ENCODE measurements around the gene FETUB. TPM values are rescaled to one million over a fixed set of nuclear protein-coding genes. Genes with fewer than 3 reads are reported as not detected.

The FETUB gene
- total RNA-seq, 1 experiment from 2014 or later: not detected

GRCh38 chr3:186671051-186671450 is 30.9 kb downstream of the FETUB start:
- CTCF ChIA-PET: interaction anchor here (0.6 kb wide), 2 partner anchors 54 to 56 kb away, joined by 3 to 4 read pairs; no protein-coding TSS in a partner anchor
- Mint-ChIP-seq H3K36me3 (ENCODE audit: insufficient read depth, unreplicated experiment) (no peaks in the 10 kb centered on the region), H3K27ac (ENCODE audit: low read depth, unreplicated experiment) (no peak overlapping the region), H3K27me3 (ENCODE audit: insufficient read depth, unreplicated experiment) (no peaks in the 10 kb centered on the region), H3K9me3 (ENCODE audit: unreplicated experiment) (no peaks in the 10 kb centered on the region), H3K4me1 (ENCODE audit: insufficient read depth, unreplicated experiment) (peaks cover 8% of the 10 kb centered on the region), H3K4me3 (ENCODE audit: unreplicated experiment) (no peak overlapping the region)
- no peak for TF ChIP-seq CTCF (IDR thresholded peaks at IDR 0.05; ENCODE audit: unreplicated experiment)
- POLR2A ChIA-PET: no interaction called here
- BruUV-seq (replicated peaks): no TSS peak
- intact Hi-C loops (cut with micrococcal nuclease): no loop called here
- DNase-seq (ENCODE audit: unreplicated experiment): no peak

GRCh38 chr3:186678604-186679003 is 38.4 kb downstream of the FETUB start:
- no TSS peak for BruUV-seq (replicated peaks)
- TF ChIP-seq CTCF (IDR thresholded peaks at IDR 0.05; ENCODE audit: unreplicated experiment): no peak
- ChIA-PET POLR2A (interaction anchor here (1.1 kb wide), 1 partner anchor 143 kb away, joined by 3 read pairs; no protein-coding TSS in a partner anchor), CTCF (no interaction called here)
- no peaks in the 10 kb centered on the region for H3K9me3 Mint-ChIP-seq (ENCODE audit: unreplicated experiment)
- H3K4me1 Mint-ChIP-seq (ENCODE audit: insufficient read depth, unreplicated experiment): no peaks in the 10 kb centered on the region
- DNase-seq (ENCODE audit: unreplicated experiment): no peak
- no peaks in the 10 kb centered on the region for H3K27me3 Mint-ChIP-seq (ENCODE audit: insufficient read depth, unreplicated experiment)
- no peak overlapping the region for H3K4me3 Mint-ChIP-seq (ENCODE audit: unreplicated experiment)
- intact Hi-C loops (cut with micrococcal nuclease): no loop called here
- no peak overlapping the region for H3K27ac Mint-ChIP-seq (ENCODE audit: low read depth, unreplicated experiment)
- no peaks in the 10 kb centered on the region for H3K36me3 Mint-ChIP-seq (ENCODE audit: insufficient read depth, unreplicated experiment)

GRCh38 chr3:186679151-186679550 is 39.0 kb downstream of the FETUB start:
- POLR2A ChIA-PET: interaction anchor here (1.1 kb wide), 1 partner anchor 142 kb away, joined by 3 read pairs; no protein-coding TSS in a partner anchor
- intact Hi-C loops (cut with micrococcal nuclease): no loop called here
- Mint-ChIP-seq H3K27me3 (ENCODE audit: insufficient read depth, unreplicated experiment) (no peaks in the 10 kb centered on the region), H3K27ac (ENCODE audit: low read depth, unreplicated experiment) (no peak overlapping the region), H3K9me3 (ENCODE audit: unreplicated experiment) (no peaks in the 10 kb centered on the region), H3K4me1 (ENCODE audit: insufficient read depth, unreplicated experiment) (no peaks in the 10 kb centered on the region), H3K4me3 (ENCODE audit: unreplicated experiment) (no peak overlapping the region), H3K36me3 (ENCODE audit: insufficient read depth, unreplicated experiment) (no peaks in the 10 kb centered on the region)
- TF ChIP-seq CTCF (IDR thresholded peaks at IDR 0.05; ENCODE audit: unreplicated experiment): no peak
- DNase-seq (ENCODE audit: unreplicated experiment): no peak
- BruUV-seq (replicated peaks): no TSS peak
- CTCF ChIA-PET: no interaction called here

- H3K4me1 Mint-ChIP-seq (ENCODE audit: insufficient read depth, unreplicated experiment): no peaks in the 10 kb centered on the region
- no peak overlapping the region for H3K4me3 Mint-ChIP-seq (ENCODE audit: unreplicated experiment)
- POLR2A ChIA-PET: no interaction called here
- intact Hi-C loops (cut with micrococcal nuclease): no loop called here
- TF ChIP-seq CTCF (IDR thresholded peaks at IDR 0.05; ENCODE audit: unreplicated experiment): no peak
- CTCF ChIA-PET: no interaction called here
- H3K27ac Mint-ChIP-seq (ENCODE audit: low read depth, unreplicated experiment): no peak overlapping the region
- no peaks in the 10 kb centered on the region for H3K36me3 Mint-ChIP-seq (ENCODE audit: insufficient read depth, unreplicated experiment)
- BruUV-seq (replicated peaks): no TSS peak
- no peaks in the 10 kb centered on the region for H3K27me3 Mint-ChIP-seq (ENCODE audit: insufficient read depth, unreplicated experiment)
- peak; percentile 20 for DNase-seq (ENCODE audit: unreplicated experiment)
- peaks cover 1% of the 10 kb centered on the region for H3K9me3 Mint-ChIP-seq (ENCODE audit: unreplicated experiment)
Observed at GRCh38 chr3:186680869-186681268, 40.7 kb downstream of the FETUB start.

All from MCF 10A (cell line).